Measurements from ENCODE around the gene NDUFA12.

Gene NDUFA12

DNA sequence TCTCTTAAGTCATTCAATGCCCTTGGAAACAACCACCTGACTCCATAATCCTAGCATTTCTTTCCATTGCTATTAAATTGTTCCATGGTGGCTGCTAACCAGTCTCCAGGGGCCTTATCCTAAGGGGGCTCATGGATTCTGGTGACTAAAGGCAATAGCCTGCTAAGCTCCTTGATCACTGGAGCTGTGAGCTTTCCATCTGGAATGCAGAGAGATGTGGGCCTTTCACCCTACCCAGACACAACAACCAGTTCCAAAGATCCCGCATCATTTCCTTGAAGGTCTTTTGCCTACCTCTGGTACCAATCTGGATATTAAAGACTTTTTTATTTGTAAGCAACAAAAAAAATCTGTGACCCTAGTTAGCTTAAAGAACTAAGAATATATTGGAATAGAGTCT, 32.9 kb downstream of the NDUFA12 start:
- no peaks in the 10 kb centered on the region for H3K4me1 ChIP-seq (ENCODE audit: control insufficient read depth in 5 of 5, insufficient read depth in 5 of 5, low read length in 5 of 5)
- H3K27ac ChIP-seq (ENCODE audit: low read depth, low read length): no peak overlapping the region
- peaks cover 9 to 19% (median 14%) of the 10 kb centered on the region in 5 donors for H3K36me3 ChIP-seq (ENCODE audit: control insufficient read depth in 5 of 5, insufficient read depth in 5 of 5, low read length in 5 of 5)
- H3K9ac ChIP-seq (ENCODE audit: low read length in 5 of 5): no peak overlapping the region
- no peak overlapping the region for H3K4me3 ChIP-seq (ENCODE audit: low read depth in 1 of 5, low read length in 5 of 5)
- no peaks in the 10 kb centered on the region for H3K27me3 ChIP-seq (ENCODE audit: control insufficient read depth in 5 of 5, insufficient read depth in 4 of 5, low read length in 5 of 5)
- H3K9me3 ChIP-seq (ENCODE audit: control insufficient read depth in 5 of 5, low read length in 5 of 5): no peaks in the 10 kb centered on the region

DNA sequence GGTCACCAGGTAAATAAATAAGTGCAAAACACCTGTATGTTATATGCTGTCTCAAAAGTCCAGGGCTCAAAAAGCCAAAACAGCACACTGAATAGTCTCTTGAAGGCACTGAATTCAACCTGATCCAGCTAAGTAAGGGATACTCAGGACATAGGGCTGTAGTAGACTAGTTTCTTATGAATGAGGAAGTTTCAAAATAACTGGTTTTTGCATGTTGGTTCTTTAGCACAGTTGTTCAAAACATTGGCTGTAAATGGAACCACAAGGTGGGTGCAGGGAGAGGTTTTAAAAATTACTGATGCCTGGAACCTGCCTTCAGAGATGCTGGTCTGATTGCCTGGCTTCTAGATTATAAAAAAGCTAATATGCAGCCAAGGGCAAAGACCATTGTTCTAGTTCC, 34.1 kb downstream of the NDUFA12 start:
- Histone ChIP-seq H3K27ac (ENCODE audit: low read depth, low read length) (no peak overlapping the region), H3K4me3 (ENCODE audit: low read depth in 1 of 5, low read length in 5 of 5) (no peak overlapping the region), H3K36me3 (ENCODE audit: control insufficient read depth in 5 of 5, insufficient read depth in 5 of 5, low read length in 5 of 5) (peaks cover 9 to 19% (median 14%) of the 10 kb centered on the region in 5 donors), H3K9ac (ENCODE audit: low read length in 5 of 5) (no peak overlapping the region), H3K4me1 (ENCODE audit: control insufficient read depth in 5 of 5, insufficient read depth in 5 of 5, low read length in 5 of 5) (no peaks in the 10 kb centered on the region), H3K9me3 (ENCODE audit: control insufficient read depth in 5 of 5, low read length in 5 of 5) (no peaks in the 10 kb centered on the region), H3K27me3 (ENCODE audit: control insufficient read depth in 5 of 5, insufficient read depth in 4 of 5, low read length in 5 of 5) (no peaks in the 10 kb centered on the region)

DNA sequence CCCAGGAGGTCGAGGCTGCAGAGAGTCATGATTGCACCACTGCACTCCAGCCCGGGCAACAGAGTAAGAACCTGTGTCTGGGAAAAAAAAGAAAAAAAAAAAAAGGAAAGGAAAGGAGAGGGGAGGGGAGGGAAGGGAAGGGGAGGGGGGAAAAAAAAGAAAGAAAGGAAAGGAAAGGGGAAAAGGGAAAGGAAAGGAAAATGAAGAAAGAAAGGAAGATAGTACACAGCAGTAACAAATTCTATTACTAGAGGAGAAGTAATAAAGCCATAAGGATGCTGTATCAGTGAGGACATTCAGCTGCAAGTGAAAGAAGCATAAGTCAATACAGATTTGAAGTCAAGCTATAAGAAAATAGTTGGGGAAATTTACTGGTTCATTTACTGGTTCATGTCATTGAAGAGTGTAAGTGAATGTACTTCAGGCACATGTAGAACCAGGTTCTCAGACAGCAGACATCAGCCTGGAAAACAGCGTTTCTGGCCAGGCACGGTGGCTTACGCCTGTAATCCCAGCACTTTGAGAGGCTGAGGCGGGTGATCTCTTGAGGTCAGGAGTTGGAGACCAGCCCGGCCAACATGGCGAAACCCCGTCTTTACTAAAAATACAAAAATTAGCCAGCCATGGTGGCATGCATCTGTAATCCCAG, 37.4 kb downstream of the NDUFA12 start:
- Histone ChIP-seq H3K4me3 (ENCODE audit: low read depth in 1 of 5, low read length in 5 of 5) (no peak overlapping the region), H3K27ac (ENCODE audit: low read depth, low read length) (no peak overlapping the region), H3K36me3 (ENCODE audit: control insufficient read depth in 5 of 5, insufficient read depth in 5 of 5, low read length in 5 of 5) (peaks cover 6 to 14% (median 9%) of the 10 kb centered on the region in 5 donors), H3K27me3 (ENCODE audit: control insufficient read depth in 5 of 5, insufficient read depth in 4 of 5, low read length in 5 of 5) (no peaks in the 10 kb centered on the region), H3K4me1 (ENCODE audit: control insufficient read depth in 5 of 5, insufficient read depth in 5 of 5, low read length in 5 of 5) (no peaks in the 10 kb centered on the region), H3K9me3 (ENCODE audit: control insufficient read depth in 5 of 5, low read length in 5 of 5) (no peaks in the 10 kb centered on the region), H3K9ac (ENCODE audit: low read length in 5 of 5) (no peak overlapping the region)

DNA sequence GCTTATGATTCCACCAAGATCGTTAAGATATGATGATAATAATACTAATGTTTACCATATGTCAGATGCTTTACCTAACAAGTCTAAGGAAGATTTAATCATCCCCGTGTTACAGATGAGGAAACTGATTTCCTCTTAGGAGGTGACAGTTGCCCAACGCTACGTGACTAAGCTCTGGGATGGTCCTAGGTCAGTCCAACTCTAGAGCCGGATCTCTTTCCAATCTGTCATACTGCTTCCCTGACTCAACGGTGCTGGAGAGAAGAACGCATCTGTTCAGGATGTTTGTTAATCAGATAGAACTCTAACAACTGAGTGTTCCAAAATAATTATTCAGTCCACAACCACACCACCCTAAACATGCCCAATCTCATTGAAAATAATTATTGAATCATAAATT, 39.8 kb downstream of the NDUFA12 start:
- Histone ChIP-seq H3K4me1 (ENCODE audit: control insufficient read depth in 5 of 5, insufficient read depth in 5 of 5, low read length in 5 of 5) (no peaks in the 10 kb centered on the region), H3K9me3 (ENCODE audit: control insufficient read depth in 5 of 5, low read length in 5 of 5) (no peaks in the 10 kb centered on the region), H3K27ac (ENCODE audit: low read depth, low read length) (no peak overlapping the region), H3K4me3 (ENCODE audit: low read depth in 1 of 5, low read length in 5 of 5) (no peak overlapping the region), H3K27me3 (ENCODE audit: control insufficient read depth in 5 of 5, insufficient read depth in 4 of 5, low read length in 5 of 5) (no peaks in the 10 kb centered on the region), H3K9ac (ENCODE audit: low read length in 5 of 5) (no peak overlapping the region), H3K36me3 (ENCODE audit: control insufficient read depth in 5 of 5, insufficient read depth in 5 of 5, low read length in 5 of 5) (no peaks in the 10 kb centered on the region)

DNA sequence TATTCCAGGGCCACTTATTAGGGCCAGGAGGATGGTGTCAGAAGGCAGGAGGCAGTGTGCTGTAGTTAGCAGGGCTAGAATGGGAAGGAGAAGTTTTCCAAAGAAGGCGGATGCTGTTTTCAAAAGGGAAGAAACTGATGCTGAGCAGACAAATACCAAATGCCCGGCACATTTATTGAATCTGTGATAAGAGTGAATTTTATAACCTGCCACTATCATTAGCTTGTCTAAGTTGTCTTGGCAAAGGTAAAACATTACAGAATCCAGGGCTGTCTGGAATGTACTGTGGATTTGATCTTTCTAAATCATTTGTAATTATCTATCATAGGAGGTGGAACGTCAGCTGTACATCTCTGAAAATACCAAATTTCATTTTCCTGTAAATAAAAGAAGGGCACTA, 40.8 kb downstream of the NDUFA12 start:
- Histone ChIP-seq H3K36me3 (ENCODE audit: control insufficient read depth in 5 of 5, insufficient read depth in 5 of 5, low read length in 5 of 5) (no peaks in the 10 kb centered on the region), H3K27me3 (ENCODE audit: control insufficient read depth in 5 of 5, insufficient read depth in 4 of 5, low read length in 5 of 5) (no peaks in the 10 kb centered on the region), H3K27ac (ENCODE audit: low read depth, low read length) (no peak overlapping the region), H3K4me3 (ENCODE audit: low read depth in 1 of 5, low read length in 5 of 5) (no peak overlapping the region), H3K9me3 (ENCODE audit: control insufficient read depth in 5 of 5, low read length in 5 of 5) (no peaks in the 10 kb centered on the region), H3K9ac (ENCODE audit: low read length in 5 of 5) (no peak overlapping the region), H3K4me1 (ENCODE audit: control insufficient read depth in 5 of 5, insufficient read depth in 5 of 5, low read length in 5 of 5) (no peaks in the 10 kb centered on the region)

DNA sequence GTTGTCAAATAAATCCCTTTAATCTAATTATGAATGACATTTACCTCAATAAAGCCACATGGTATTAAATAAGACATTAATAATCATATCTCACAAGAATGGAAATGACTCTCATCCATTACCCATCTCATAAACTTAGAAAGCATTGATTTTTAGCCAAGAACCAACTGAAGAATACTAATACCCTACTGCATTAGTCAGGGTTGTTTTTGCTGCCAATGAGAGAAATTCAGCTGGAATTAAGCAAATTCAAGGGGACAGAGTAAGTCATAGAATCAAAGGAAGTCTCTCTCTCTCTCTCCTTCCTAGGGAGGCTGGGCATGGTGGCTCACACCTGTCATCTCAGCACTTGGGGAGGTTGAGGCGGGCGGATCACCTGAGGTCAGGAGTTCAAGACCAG, 41.6 kb downstream of the NDUFA12 start:
- Histone ChIP-seq H3K27ac (ENCODE audit: low read depth, low read length) (no peak overlapping the region), H3K27me3 (ENCODE audit: control insufficient read depth in 5 of 5, insufficient read depth in 4 of 5, low read length in 5 of 5) (no peaks in the 10 kb centered on the region), H3K9me3 (ENCODE audit: control insufficient read depth in 5 of 5, low read length in 5 of 5) (no peaks in the 10 kb centered on the region), H3K36me3 (ENCODE audit: control insufficient read depth in 5 of 5, insufficient read depth in 5 of 5, low read length in 5 of 5) (no peaks in the 10 kb centered on the region), H3K4me1 (ENCODE audit: control insufficient read depth in 5 of 5, insufficient read depth in 5 of 5, low read length in 5 of 5) (no peaks in the 10 kb centered on the region), H3K4me3 (ENCODE audit: low read depth in 1 of 5, low read length in 5 of 5) (no peak overlapping the region), H3K9ac (ENCODE audit: low read length in 5 of 5) (no peak overlapping the region)

DNA sequence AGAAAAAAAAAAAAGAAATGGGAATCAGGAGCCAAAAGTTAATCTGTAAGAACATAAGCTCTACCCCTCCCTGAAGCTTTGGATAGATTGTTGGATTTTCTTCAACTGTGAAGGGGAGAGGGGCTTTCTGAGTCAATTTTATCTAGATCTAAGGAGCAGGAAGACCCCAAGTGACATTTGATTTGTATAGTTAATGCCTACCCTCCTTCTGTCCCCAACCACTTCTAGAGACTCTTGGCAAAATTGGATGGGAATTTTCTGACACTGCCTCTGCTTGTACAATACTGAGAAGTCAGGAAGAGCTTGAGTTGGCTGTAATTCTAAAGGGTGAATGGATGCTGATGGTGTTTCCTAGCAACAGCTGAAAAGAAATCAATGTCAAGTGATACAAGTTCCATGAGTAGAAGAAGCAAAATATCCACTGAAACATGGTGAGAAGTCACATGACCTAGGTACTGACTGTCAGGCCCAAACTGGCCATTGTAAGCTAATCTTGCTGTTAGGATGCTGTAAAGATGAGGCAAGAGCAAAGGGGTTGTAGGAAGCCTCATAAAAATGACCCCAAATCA, 42.2 kb downstream of the NDUFA12 start:
- Histone ChIP-seq H3K27me3 (ENCODE audit: control insufficient read depth in 5 of 5, insufficient read depth in 4 of 5, low read length in 5 of 5) (no peaks in the 10 kb centered on the region), H3K9me3 (ENCODE audit: control insufficient read depth in 5 of 5, low read length in 5 of 5) (no peaks in the 10 kb centered on the region)

DNA sequence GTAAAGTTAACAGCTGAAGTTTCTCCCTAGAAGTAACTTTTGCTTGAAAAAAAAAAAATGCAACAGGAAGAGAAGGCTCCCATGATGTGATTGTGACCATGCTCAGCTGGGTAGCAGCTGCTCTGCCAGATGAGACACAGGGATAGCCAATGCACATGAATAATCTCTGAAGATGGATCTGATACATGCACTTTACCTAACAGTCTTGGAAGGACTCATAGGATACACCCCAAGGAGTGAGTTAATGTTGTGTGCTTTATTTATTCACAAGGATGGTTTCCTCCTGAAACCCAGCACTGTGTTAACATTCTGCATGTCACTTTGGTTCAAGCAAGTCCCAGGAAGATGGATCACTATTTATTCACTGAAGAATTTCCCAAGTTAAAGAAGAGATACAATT, 46.5 kb downstream of the NDUFA12 start:
- Histone ChIP-seq H3K4me3 (ENCODE audit: low read depth in 1 of 5, low read length in 5 of 5) (no peak overlapping the region), H3K27me3 (ENCODE audit: control insufficient read depth in 5 of 5, insufficient read depth in 4 of 5, low read length in 5 of 5) (no peaks in the 10 kb centered on the region), H3K4me1 (ENCODE audit: control insufficient read depth in 5 of 5, insufficient read depth in 5 of 5, low read length in 5 of 5) (peaks cover 0 to 6% (median 3%) of the 10 kb centered on the region in 5 donors), H3K36me3 (ENCODE audit: control insufficient read depth in 5 of 5, insufficient read depth in 5 of 5, low read length in 5 of 5) (no peaks in the 10 kb centered on the region), H3K9me3 (ENCODE audit: control insufficient read depth in 5 of 5, low read length in 5 of 5) (no peaks in the 10 kb centered on the region), H3K27ac (ENCODE audit: low read depth, low read length) (no peak overlapping the region), H3K9ac (ENCODE audit: low read length in 5 of 5) (no peak overlapping the region)

More for the DNA sequence above, 42.2 kb downstream of the NDUFA12 start:
- H3K4me3 ChIP-seq (ENCODE audit: low read depth in 1 of 5, low read length in 5 of 5): no peak overlapping the region
- no peak overlapping the region for H3K9ac ChIP-seq (ENCODE audit: low read length in 5 of 5)
- no peaks in the 10 kb centered on the region for H3K36me3 ChIP-seq (ENCODE audit: control insufficient read depth in 5 of 5, insufficient read depth in 5 of 5, low read length in 5 of 5)
- H3K4me1 ChIP-seq (ENCODE audit: control insufficient read depth in 5 of 5, insufficient read depth in 5 of 5, low read length in 5 of 5): no peaks in the 10 kb centered on the region
- no peak overlapping the region for H3K27ac ChIP-seq (ENCODE audit: low read depth, low read length)

DNA sequence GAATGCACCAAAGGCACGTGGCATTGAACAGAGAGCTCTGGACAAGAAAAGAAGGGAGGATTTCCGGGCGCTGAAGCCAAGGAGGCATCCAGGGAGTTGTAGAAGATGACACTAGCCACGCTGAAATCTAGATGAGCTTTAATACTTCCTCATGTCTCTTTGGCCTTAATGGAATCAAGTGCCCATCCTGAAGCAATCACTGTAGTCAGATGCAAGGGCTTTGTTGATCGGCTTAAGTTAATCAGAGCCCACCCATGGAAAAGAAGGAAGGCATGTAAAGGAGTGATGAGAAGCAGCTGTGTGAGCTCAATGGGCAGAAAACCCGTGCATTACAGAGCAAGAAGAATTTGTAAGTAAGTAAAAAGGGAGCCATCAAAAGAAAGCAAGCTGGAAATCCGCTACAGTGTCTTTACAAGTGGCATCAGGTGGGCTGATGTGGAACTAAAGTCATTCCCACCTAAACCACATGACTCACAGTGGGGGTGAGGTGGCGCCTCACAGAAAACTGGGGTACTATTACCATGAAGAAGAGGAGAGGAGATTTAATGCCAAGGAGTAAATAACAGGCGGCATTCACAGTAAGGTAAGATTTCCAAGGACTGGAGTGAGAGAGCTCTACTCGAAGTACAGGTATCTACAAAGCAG, 48.4 kb downstream of the NDUFA12 start:
- H3K9ac ChIP-seq (ENCODE audit: low read length in 5 of 5): no peak overlapping the region
- no peaks in the 10 kb centered on the region for H3K27me3 ChIP-seq (ENCODE audit: control insufficient read depth in 5 of 5, insufficient read depth in 4 of 5, low read length in 5 of 5)
- H3K27ac ChIP-seq (ENCODE audit: low read depth, low read length): no peak overlapping the region

DNA sequence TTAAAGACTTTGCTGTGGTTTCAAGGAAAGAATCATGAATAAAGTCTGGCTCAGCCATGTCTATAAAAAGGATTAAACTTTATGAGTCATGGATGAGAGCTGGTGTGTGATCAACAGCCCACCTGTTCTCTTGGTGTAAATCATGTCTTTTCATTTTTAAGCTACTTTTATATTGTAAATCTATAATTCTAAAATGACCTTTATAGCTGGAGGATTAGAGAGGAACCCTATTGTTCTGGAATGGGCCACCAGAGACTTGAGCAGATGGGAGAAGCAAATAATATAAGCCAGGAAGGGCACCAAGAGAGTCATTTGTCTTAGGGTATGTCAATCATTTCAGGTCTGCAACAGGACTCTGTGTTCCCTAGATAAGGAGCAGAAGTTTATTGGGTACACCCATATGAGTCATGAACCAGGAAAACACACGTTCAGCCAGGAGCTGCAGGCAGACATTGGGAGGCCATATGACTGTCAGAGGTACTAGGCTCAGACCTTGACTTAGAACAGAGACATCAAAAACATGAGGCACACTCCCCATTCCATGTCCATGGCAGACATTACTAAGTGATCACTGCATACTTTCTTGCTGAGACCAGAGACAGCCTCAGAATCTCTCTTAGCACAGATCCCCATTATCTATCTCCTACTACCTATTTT, 49.3 kb downstream of the NDUFA12 start:
- Histone ChIP-seq H3K27me3 (ENCODE audit: control insufficient read depth in 5 of 5, insufficient read depth in 4 of 5, low read length in 5 of 5) (no peaks in the 10 kb centered on the region), H3K4me1 (ENCODE audit: control insufficient read depth in 5 of 5, insufficient read depth in 5 of 5, low read length in 5 of 5) (peaks cover 0 to 6% (median 3%) of the 10 kb centered on the region in 5 donors), H3K4me3 (ENCODE audit: low read depth in 1 of 5, low read length in 5 of 5) (no peak overlapping the region), H3K36me3 (ENCODE audit: control insufficient read depth in 5 of 5, insufficient read depth in 5 of 5, low read length in 5 of 5) (no peaks in the 10 kb centered on the region), H3K9ac (ENCODE audit: low read length in 5 of 5) (no peak overlapping the region), H3K27ac (ENCODE audit: low read depth, low read length) (no peak overlapping the region), H3K9me3 (ENCODE audit: control insufficient read depth in 5 of 5, low read length in 5 of 5) (no peaks in the 10 kb centered on the region)

More for the DNA sequence above, 48.4 kb downstream of the NDUFA12 start:
- Histone ChIP-seq H3K9me3 (ENCODE audit: control insufficient read depth in 5 of 5, low read length in 5 of 5) (no peaks in the 10 kb centered on the region), H3K4me1 (ENCODE audit: control insufficient read depth in 5 of 5, insufficient read depth in 5 of 5, low read length in 5 of 5) (peaks cover 0 to 6% (median 3%) of the 10 kb centered on the region in 5 donors), H3K4me3 (ENCODE audit: low read depth in 1 of 5, low read length in 5 of 5) (no peak overlapping the region), H3K36me3 (ENCODE audit: control insufficient read depth in 5 of 5, insufficient read depth in 5 of 5, low read length in 5 of 5) (no peaks in the 10 kb centered on the region)

All from subcutaneous abdominal adipose tissue (tissue), 5 donors.